Endothelial cell (in vitro differentiated cells): Measurements from ENCODE around the gene KIF12. TPM values are rescaled to one million over a fixed set of nuclear protein-coding genes. Genes with fewer than 3 reads are reported as not detected.

ENCODE experiments used
- DNase-seq: peaks from one replicate; pipeline ENCODE4 v3.0.0; 2021; ENCODE audit warnings: low spot score
- H3K27ac Mint-ChIP-seq: one replicate; pipeline ENCODE4 v1.8.0; 2021; ENCODE audit warnings: mixed read lengths, inconsistent platforms; ENCODE audit not compliant: unreplicated experiment
- H3K27me3 Mint-ChIP-seq: one replicate; pipeline ENCODE4 v1.8.0; 2021; ENCODE audit warnings: mild to moderate bottlenecking, moderate library complexity, mixed read lengths, inconsistent platforms; ENCODE audit not compliant: unreplicated experiment
- H3K36me3 Mint-ChIP-seq: one replicate; pipeline ENCODE4 v1.8.0; 2021; ENCODE audit warnings: mild to moderate bottlenecking, low read depth, mixed read lengths, inconsistent platforms; ENCODE audit not compliant: unreplicated experiment
- H3K4me1 Mint-ChIP-seq: one replicate; pipeline ENCODE4 v1.8.0; 2021; ENCODE audit warnings: mild to moderate bottlenecking, mixed read lengths, inconsistent platforms; ENCODE audit not compliant: unreplicated experiment
- H3K4me3 Mint-ChIP-seq: one replicate; pipeline ENCODE4 v1.8.0; 2021; ENCODE audit warnings: mild to moderate bottlenecking, mixed read lengths, inconsistent platforms; ENCODE audit not compliant: unreplicated experiment
- H3K9me3 Mint-ChIP-seq: one replicate; pipeline ENCODE4 v1.8.0; 2021; ENCODE audit warnings: mixed read lengths, inconsistent platforms; ENCODE audit not compliant: unreplicated experiment
- CTCF ChIP-seq: fragments of 200-600 bp; sonication (generic); IDR thresholded peaks from one replicate; pipeline ENCODE4 v1.5.0; 2021; ENCODE audit warnings: antibody characterized with exemption; ENCODE audit not compliant: unreplicated experiment
- total RNA-seq: library from RNA; stranded (reverse); fragmentation: NEBNext Ultra II Directional; extraction: Animal tissue kit (Norgen Biotek cat#: 25700); gene quantifications from one replicate; pipeline ENCODE4 v1.2.1, GENCODE V29; 2021; ENCODE audit not compliant: unreplicated experiment

The KIF12 gene
- total RNA-seq, 1 donor from 2014 or later, result 0.26 TPM

DNA sequence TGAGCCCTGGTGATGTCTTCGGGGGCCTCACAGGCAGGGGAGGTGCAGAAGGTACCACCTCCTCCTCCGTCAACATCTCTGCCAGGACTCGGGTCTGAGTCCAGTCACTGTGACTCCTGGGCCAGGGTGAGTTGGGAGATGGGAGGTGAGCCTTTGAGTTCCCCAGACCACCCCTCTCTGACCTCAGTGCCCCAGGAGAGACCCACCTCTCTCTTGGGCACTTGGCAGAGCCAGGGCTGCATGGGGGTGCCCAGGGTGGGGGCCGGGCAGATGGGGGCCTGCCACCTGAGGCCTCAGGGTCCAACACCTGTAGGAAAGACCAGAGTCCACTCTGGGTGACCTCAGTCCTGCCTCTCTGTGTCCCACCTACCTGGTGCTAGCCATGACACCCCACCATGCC lies 6.8 kb downstream of the KIF12 start:
- Mint-ChIP-seq H3K36me3 (no peaks in the 10 kb centered on the region), H3K4me1 (peaks cover 4% of the 10 kb centered on the region), H3K9me3 (no peaks in the 10 kb centered on the region), H3K4me3 (no peak overlapping the region), H3K27ac (no peak overlapping the region), H3K27me3 (peaks cover 18% of the 10 kb centered on the region)
- no peak for TF ChIP-seq CTCF
- no peak for DNase-seq

- Mint-ChIP-seq H3K4me1 (peaks cover 4% of the 10 kb centered on the region), H3K27me3 (peaks cover 16% of the 10 kb centered on the region), H3K36me3 (no peaks in the 10 kb centered on the region), H3K4me3 (no peak overlapping the region), H3K27ac (no peak overlapping the region), H3K9me3 (no peaks in the 10 kb centered on the region)
- DNase-seq, result no peak
- no peak for TF ChIP-seq CTCF
Measured at GRCh38 chr9:114091711-114092110, 7.4 kb downstream of the KIF12 start.

DNA sequence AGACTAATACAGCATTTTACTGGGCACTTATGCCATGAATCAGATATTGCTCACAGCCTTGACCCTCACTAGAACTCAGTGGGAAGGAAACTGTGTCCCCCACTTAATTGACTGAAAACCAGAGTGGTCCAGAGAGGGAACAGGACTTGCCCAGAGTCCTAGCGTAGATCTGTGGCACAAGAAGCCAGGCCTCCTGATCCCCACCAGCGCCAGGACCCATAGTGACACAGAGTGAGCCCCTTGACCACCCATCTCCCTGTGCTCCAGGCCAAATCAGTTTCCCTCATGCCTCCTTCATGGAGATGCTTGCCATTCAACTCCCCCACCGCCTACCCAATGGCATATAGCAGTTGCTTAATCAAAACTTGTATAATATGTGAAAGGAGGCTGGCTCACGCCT lies 8.3 kb downstream of the KIF12 start:
- Mint-ChIP-seq H3K27ac (no peak overlapping the region), H3K4me3 (no peak overlapping the region), H3K4me1 (no peaks in the 10 kb centered on the region), H3K27me3 (peaks cover 10% of the 10 kb centered on the region), H3K9me3 (no peaks in the 10 kb centered on the region), H3K36me3 (no peaks in the 10 kb centered on the region)
- TF ChIP-seq CTCF, result no peak
- no peak for DNase-seq

DNA sequence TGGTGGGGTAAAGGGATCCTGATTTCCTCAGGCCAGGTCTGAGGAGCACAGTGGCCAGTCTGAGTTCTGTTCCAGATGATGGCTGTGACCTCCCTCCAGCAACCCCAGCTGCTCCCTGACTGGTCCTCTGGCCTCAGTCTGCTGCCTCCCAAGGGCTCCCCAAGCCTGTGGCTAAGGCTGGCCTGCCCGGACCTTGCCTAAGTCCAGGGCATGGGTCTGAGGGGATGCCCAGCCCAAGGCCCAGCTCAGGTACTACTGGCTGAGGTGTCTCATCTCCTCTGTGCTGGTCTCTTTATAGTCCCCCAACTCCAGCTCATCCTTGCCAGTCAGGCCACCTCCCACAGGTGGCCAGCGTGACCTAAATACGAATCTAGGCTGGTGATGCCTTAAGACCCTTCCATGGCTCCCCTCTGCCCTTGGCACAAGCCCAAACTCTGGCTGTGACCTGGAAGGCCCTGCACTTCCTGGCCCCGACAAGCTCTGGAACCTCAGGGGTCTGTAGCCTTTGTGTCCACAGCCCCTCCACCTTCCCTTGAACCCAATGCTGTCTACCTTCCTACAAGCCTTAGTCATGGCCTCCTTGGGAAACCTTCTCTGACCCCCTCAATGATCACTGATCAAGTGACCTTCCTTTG lies 9.8 kb downstream of the KIF12 start:
- peaks cover 10% of the 10 kb centered on the region for H3K27me3 Mint-ChIP-seq
- no peaks in the 10 kb centered on the region for H3K9me3 Mint-ChIP-seq
- H3K4me1 Mint-ChIP-seq, result no peaks in the 10 kb centered on the region
- no peak overlapping the region for H3K4me3 Mint-ChIP-seq
- no peak for DNase-seq
- no peak for TF ChIP-seq CTCF
- no peak overlapping the region for H3K27ac Mint-ChIP-seq
- H3K36me3 Mint-ChIP-seq, result no peaks in the 10 kb centered on the region

DNA sequence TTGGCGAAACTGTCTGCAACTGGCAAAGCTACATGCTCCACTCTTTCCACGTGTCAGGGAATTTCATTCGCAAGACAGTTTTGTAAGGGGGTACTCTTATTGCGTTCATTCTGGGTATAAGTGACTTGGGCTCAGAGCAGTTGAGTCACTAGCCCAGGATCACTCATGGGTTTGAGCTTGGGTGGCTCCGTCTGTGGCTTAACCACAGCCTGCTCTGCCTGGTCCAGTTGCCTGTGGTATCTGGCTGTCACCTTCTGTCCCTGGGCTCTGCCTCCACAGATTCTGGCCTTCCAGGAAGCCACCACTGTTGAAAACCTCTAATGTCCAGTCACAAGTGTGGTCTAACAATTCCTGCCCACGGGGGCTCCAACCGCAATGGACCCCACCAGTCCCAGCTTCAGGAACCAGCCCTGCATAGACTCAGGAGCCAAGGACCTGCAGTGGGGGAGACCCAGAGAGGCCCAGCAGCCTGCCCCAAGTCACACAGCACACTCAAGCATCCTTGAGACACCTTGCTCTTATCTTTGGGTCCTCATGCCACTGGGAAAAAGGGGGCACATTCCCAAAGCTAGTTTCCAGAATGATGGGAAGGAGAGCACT lies 10.4 kb downstream of the KIF12 start:
- DNase-seq, result no peak
- Mint-ChIP-seq H3K27me3 (peaks cover 8% of the 10 kb centered on the region), H3K4me3 (no peak overlapping the region), H3K36me3 (no peaks in the 10 kb centered on the region), H3K9me3 (no peaks in the 10 kb centered on the region), H3K27ac (no peak overlapping the region), H3K4me1 (no peaks in the 10 kb centered on the region)
- no peak for TF ChIP-seq CTCF
